ENCODE measurements around the gene TMED6.

DNA sequence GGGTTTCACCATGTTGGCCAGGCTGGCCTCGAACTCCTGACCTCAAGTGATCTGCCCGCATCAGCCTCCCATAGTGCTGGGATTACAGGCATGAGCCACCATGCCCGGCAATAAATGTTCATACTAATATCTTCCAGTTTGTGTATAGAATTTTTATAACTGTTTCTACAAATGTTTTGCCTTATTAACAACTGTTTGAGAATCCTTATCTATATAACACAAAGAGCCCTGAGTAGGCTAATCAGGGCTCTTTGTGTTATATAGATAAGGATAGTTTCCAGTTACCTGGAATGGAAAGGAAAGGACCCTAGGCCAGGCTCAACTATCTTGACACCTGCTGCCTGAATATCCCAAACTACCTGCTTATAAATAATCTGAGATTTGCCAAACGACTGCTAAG lies 17.3 kb upstream of the TMED6 start:
- TF ChIP-seq TAF1 (IDR thresholded peaks at IDR 0.05; ENCODE audit: low read depth) (no peak), EP300 (IDR thresholded peaks at IDR 0.05; ENCODE audit: borderline replicate concordance) (no peak), TEAD4 (IDR thresholded peaks at IDR 0.05) (no peak), TCF12 (IDR thresholded peaks at IDR 0.05; ENCODE audit: low read depth) (no peak), YY1 (IDR thresholded peaks at IDR 0.05; ENCODE audit: low read depth) (no peak)
- TF ChIP-seq, protein P1, sequence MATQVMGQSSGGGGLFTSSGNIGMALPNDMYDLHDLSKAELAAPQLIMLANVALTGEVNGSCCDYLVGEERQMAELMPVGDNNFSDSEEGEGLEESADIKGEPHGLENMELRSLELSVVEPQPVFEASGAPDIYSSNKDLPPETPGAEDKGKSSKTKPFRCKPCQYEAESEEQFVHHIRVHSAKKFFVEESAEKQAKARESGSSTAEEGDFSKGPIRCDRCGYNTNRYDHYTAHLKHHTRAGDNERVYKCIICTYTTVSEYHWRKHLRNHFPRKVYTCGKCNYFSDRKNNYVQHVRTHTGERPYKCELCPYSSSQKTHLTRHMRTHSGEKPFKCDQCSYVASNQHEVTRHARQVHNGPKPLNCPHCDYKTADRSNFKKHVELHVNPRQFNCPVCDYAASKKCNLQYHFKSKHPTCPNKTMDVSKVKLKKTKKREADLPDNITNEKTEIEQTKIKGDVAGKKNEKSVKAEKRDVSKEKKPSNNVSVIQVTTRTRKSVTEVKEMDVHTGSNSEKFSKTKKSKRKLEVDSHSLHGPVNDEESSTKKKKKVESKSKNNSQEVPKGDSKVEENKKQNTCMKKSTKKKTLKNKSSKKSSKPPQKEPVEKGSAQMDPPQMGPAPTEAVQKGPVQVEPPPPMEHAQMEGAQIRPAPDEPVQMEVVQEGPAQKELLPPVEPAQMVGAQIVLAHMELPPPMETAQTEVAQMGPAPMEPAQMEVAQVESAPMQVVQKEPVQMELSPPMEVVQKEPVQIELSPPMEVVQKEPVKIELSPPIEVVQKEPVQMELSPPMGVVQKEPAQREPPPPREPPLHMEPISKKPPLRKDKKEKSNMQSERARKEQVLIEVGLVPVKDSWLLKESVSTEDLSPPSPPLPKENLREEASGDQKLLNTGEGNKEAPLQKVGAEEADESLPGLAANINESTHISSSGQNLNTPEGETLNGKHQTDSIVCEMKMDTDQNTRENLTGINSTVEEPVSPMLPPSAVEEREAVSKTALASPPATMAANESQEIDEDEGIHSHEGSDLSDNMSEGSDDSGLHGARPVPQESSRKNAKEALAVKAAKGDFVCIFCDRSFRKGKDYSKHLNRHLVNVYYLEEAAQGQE (IDR thresholded peaks at IDR 0.05; ENCODE audit: low read depth) = no peak
- TF ChIP-seq, protein P2, sequence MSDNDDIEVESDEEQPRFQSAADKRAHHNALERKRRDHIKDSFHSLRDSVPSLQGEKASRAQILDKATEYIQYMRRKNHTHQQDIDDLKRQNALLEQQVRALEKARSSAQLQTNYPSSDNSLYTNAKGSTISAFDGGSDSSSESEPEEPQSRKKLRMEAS (IDR thresholded peaks at IDR 0.05) = no peak
